ENCODE data around the gene CYP2B6. TPM values are rescaled to one million over a fixed set of nuclear protein-coding genes. Genes with fewer than 3 reads are reported as not detected.
"Not testable (repeated sequence)": the region's sequence is repeated elsewhere in the genome, so short reads cannot be mapped to it uniquely, and the experiment has no call there.

The CYP2B6 gene
- total RNA-seq, 1 experiment from 2014 or later, result not detected

DNA sequence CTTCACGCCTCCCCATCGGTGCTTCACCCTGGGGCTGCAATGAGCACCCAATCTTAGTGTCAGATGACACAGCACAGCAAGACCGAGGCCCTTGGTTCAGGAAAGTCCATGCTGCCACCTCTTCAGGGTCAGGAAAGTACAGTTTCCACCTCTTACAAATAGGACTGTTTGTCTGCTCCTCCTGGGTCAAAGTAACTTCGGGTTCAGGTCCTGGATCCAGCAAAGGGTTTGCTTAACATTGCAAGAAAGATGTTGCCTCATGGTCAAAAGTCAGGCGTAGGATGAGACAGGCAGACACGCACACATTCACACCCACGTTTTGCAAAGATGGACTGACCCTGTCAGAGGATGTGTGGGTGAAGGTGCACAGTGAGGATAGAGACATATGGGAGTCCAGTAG is 1.6 kb upstream of the CYP2B6 start:
- Histone ChIP-seq H4K20me1 (ENCODE audit: insufficient read depth, low read depth, low read length) (no peaks in the 10 kb centered on the region), H3K79me2 (ENCODE audit: low read length) (no peaks in the 10 kb centered on the region), H2AFZ (ENCODE audit: low read length) (no peak overlapping the region), H3K4me2 (ENCODE audit: low read depth, low read length, poor library complexity, severe bottlenecking) (no peak overlapping the region), H3K9me3 (ENCODE audit: low read length) (no peaks in the 10 kb centered on the region), H3K9me2 (replicated peaks; ENCODE audit: insufficient read depth, low read length) (no peaks in the 10 kb centered on the region), H3K27ac (ENCODE audit: low read length) (no peak overlapping the region), H3K27me3 (ENCODE audit: low read length) (no peaks in the 10 kb centered on the region), H3K4me3 (ENCODE audit: low read length) (no peak overlapping the region), H3K9ac (ENCODE audit: low read length) (no peak overlapping the region), H3K4me1 (ENCODE audit: low read length) (no peaks in the 10 kb centered on the region), H3K36me3 (ENCODE audit: insufficient read depth, low read length) (no peaks in the 10 kb centered on the region)
- no peak for DNase-seq

DNA sequence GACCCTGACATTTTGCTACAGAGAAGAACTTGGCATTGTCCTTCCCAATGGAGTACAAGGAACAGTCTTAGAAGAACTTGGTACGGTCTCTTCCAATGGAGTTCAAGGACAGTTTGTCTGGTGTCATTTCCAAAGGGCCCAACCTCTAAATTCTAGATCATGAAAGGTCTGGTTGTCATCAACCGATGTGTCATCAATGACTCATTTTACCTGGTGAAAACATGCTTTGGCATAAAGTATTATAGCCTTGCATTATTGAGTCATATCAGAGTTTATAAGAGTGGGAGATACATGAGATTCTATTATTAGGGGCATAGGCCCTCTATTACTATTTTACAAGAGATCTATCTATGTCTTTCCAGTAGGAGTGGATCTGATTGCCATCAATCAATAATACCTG is 4.3 kb downstream of the CYP2B6 start:
- DNase-seq, result no peak
- Histone ChIP-seq H2AFZ (ENCODE audit: low read length) (no peak overlapping the region), H3K4me3 (ENCODE audit: low read length) (no peak overlapping the region), H3K9me3 (ENCODE audit: low read length) (no peaks in the 10 kb centered on the region), H3K27me3 (ENCODE audit: low read length) (no peaks in the 10 kb centered on the region), H3K27ac (ENCODE audit: low read length) (no peak overlapping the region), H3K9me2 (replicated peaks; ENCODE audit: insufficient read depth, low read length) (no peaks in the 10 kb centered on the region), H3K9ac (ENCODE audit: low read length) (no peak overlapping the region), H3K36me3 (ENCODE audit: insufficient read depth, low read length) (no peaks in the 10 kb centered on the region), H3K4me1 (ENCODE audit: low read length) (no peaks in the 10 kb centered on the region), H3K4me2 (ENCODE audit: low read depth, low read length, poor library complexity, severe bottlenecking) (no peak overlapping the region), H3K79me2 (ENCODE audit: low read length) (no peaks in the 10 kb centered on the region), H4K20me1 (ENCODE audit: insufficient read depth, low read depth, low read length) (no peaks in the 10 kb centered on the region)

DNA sequence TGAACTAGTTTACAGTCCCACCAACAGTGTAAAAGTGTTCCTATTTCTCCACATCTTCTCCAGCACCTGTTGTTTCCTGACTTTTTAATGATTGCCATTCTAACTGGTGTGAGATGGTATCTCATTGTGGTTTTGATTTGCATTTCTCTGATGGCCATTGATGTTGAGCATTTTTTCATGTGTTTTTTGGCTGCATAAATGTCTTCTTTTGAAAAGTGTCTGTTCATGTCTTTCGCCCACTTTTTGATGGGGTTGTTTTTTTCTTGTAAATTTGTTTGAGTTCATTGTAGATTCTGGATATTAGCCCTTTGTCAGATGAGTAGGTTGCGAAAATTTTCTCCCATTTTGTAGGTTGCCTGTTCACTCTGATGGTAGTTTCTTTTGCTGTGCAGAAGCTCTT is 7.9 kb downstream of the CYP2B6 start:
- not testable (repeated sequence) for H3K4me1 ChIP-seq (ENCODE audit: low read length); H3K9me3 ChIP-seq (ENCODE audit: low read length); H4K20me1 ChIP-seq (ENCODE audit: insufficient read depth, low read depth, low read length); H2AFZ ChIP-seq (ENCODE audit: low read length); DNase-seq; H3K9ac ChIP-seq (ENCODE audit: low read length); H3K79me2 ChIP-seq (ENCODE audit: low read length); H3K4me2 ChIP-seq (ENCODE audit: low read depth, low read length, poor library complexity, severe bottlenecking); H3K27me3 ChIP-seq (ENCODE audit: low read length); H3K9me2 ChIP-seq (replicated peaks; ENCODE audit: insufficient read depth, low read length); H3K27ac ChIP-seq (ENCODE audit: low read length); H3K4me3 ChIP-seq (ENCODE audit: low read length); H3K36me3 ChIP-seq (ENCODE audit: insufficient read depth, low read length)

DNA sequence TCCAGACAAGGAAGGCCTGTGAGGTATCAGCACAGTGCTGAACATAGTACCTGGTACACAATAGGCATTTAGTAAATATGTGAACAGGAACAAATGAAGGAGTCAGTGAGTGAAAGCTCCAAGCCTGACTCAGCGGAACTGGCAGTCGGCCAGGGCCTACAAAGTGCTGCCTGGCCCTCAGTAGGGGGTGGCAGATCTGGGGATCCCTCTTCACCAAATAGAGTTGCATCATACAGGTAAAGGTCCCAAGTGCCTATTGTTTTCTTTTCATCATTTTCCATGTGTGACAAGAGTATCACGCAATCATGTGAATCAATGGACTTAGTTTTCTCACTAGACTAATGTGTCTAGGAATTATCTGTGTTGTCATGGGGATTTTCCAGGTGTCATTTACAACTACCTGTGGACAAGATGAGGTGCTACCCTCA is 9.2 kb downstream of the CYP2B6 start:
- no peak for DNase-seq
- Histone ChIP-seq H3K79me2 (ENCODE audit: low read length) (no peaks in the 10 kb centered on the region), H3K9me3 (ENCODE audit: low read length) (no peaks in the 10 kb centered on the region), H4K20me1 (ENCODE audit: insufficient read depth, low read depth, low read length) (no peaks in the 10 kb centered on the region), H3K4me3 (ENCODE audit: low read length) (no peak overlapping the region), H3K4me1 (ENCODE audit: low read length) (no peaks in the 10 kb centered on the region), H3K4me2 (ENCODE audit: low read depth, low read length, poor library complexity, severe bottlenecking) (no peak overlapping the region), H3K9ac (ENCODE audit: low read length) (no peak overlapping the region), H2AFZ (ENCODE audit: low read length) (no peak overlapping the region), H3K36me3 (ENCODE audit: insufficient read depth, low read length) (no peaks in the 10 kb centered on the region), H3K27me3 (ENCODE audit: low read length) (no peaks in the 10 kb centered on the region), H3K9me2 (replicated peaks; ENCODE audit: insufficient read depth, low read length) (no peaks in the 10 kb centered on the region), H3K27ac (ENCODE audit: low read length) (no peak overlapping the region)

DNA sequence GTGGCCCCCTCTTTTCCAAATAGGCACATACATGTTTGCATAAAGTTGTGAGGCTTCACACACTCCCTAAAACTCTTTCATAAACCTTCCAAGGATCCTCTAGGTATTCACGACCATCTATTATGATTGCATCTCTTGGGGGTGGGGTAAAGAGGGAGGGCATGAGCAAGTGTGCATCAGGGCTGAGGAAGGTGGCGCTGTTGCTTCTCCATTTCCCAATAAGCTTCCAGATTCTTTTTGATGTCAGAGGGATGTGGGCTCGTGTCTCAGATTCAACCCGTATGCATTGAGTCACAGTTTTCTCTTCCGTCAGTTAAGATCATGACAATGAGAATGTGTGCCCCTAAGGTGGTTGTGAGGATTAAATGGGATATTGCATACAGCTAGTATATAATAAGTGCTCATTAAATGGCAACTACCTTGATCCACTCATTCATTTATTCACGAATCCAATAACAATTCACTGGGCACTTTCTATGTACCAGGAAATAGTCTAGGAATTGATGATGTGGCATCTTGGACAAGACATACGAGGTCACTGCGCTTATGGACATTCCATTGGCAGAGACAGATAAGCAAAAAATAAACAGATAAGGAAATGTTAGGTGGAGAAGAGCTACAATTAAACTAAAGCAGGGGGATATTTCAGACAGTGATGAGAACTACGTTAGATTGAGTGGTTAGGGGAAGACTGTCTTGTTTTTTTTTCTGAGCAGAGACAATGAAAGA is 10.3 kb downstream of the CYP2B6 start:
- no peak overlapping the region for H3K4me3 ChIP-seq (ENCODE audit: low read length)
- no peak overlapping the region for H3K9ac ChIP-seq (ENCODE audit: low read length)
- no peaks in the 10 kb centered on the region for H4K20me1 ChIP-seq (ENCODE audit: insufficient read depth, low read depth, low read length)
- peak; percentile 51 for DNase-seq
- H3K4me2 ChIP-seq (ENCODE audit: low read depth, low read length, poor library complexity, severe bottlenecking), result no peak overlapping the region
- H3K9me2 ChIP-seq (replicated peaks; ENCODE audit: insufficient read depth, low read length), result no peaks in the 10 kb centered on the region
- no peaks in the 10 kb centered on the region for H3K4me1 ChIP-seq (ENCODE audit: low read length)
- no peak overlapping the region for H2AFZ ChIP-seq (ENCODE audit: low read length)
- no peak overlapping the region for H3K27ac ChIP-seq (ENCODE audit: low read length)
- H3K79me2 ChIP-seq (ENCODE audit: low read length), result no peaks in the 10 kb centered on the region
- no peaks in the 10 kb centered on the region for H3K27me3 ChIP-seq (ENCODE audit: low read length)
- H3K9me3 ChIP-seq (ENCODE audit: low read length), result no peaks in the 10 kb centered on the region
- no peaks in the 10 kb centered on the region for H3K36me3 ChIP-seq (ENCODE audit: insufficient read depth, low read length)

DNA sequence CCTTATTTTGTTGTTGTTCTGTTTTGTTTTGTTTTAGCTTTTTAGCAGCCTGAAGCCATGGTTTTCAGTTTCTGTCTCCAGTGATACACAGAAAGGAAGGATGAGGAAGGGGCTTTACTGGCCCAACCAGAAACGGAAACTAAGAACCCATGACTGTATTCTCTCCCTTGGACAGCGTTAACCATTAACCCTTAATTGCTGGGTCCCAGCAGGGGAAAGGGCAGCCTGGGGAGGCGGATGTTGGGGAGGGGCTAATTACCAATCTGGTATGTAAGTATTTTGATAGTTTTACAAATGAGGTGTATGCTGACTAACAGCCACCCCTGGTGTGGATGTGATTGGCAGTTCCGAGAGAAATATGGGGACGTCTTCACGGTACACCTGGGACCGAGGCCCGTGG is 12.6 kb downstream of the CYP2B6 start:
- H4K20me1 ChIP-seq (ENCODE audit: insufficient read depth, low read depth, low read length); H3K79me2 ChIP-seq (ENCODE audit: low read length); H3K4me1 ChIP-seq (ENCODE audit: low read length); H3K9ac ChIP-seq (ENCODE audit: low read length); H3K27ac ChIP-seq (ENCODE audit: low read length); H3K27me3 ChIP-seq (ENCODE audit: low read length); H3K4me2 ChIP-seq (ENCODE audit: low read depth, low read length, poor library complexity, severe bottlenecking); H3K36me3 ChIP-seq (ENCODE audit: insufficient read depth, low read length); DNase-seq; H3K9me2 ChIP-seq (replicated peaks; ENCODE audit: insufficient read depth, low read length); H3K4me3 ChIP-seq (ENCODE audit: low read length); H2AFZ ChIP-seq (ENCODE audit: low read length); H3K9me3 ChIP-seq (ENCODE audit: low read length): not testable (repeated sequence)

DNA sequence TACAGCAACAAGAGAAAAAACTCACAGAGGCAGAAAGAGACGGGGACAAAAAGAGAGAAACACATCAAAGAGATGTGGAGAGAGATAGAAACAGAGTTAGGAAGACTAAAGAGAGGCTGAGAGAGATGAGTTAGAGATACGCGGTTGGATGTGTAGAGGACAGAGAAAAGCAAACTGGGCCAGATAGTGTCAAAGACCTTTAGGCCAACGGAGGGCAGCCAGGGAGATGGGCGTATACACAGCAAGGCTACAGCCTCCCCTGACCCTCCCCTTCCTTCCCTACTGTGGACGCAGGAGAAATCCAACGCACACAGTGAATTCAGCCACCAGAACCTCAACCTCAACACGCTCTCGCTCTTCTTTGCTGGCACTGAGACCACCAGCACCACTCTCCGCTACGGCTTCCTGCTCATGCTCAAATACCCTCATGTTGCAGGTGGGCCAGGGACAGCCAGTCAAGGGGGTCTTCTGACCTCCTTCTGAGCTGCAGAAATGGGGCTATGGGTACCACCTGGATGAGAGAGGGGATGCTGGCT is 18.7 kb downstream of the CYP2B6 start:
- no peaks in the 10 kb centered on the region for H3K9me2 ChIP-seq (replicated peaks; ENCODE audit: insufficient read depth, low read length)
- no peaks in the 10 kb centered on the region for H3K4me1 ChIP-seq (ENCODE audit: low read length)
- no peaks in the 10 kb centered on the region for H4K20me1 ChIP-seq (ENCODE audit: insufficient read depth, low read depth, low read length)
- no peaks in the 10 kb centered on the region for H3K79me2 ChIP-seq (ENCODE audit: low read length)
- no peak overlapping the region for H2AFZ ChIP-seq (ENCODE audit: low read length)
- H3K27me3 ChIP-seq (ENCODE audit: low read length), result no peaks in the 10 kb centered on the region
- no peak overlapping the region for H3K27ac ChIP-seq (ENCODE audit: low read length)
- H3K4me3 ChIP-seq (ENCODE audit: low read length), result no peak overlapping the region
- H3K36me3 ChIP-seq (ENCODE audit: insufficient read depth, low read length), result no peaks in the 10 kb centered on the region
- DNase-seq, result peak; percentile 36
- H3K9me3 ChIP-seq (ENCODE audit: low read length), result no peaks in the 10 kb centered on the region
- no peak overlapping the region for H3K9ac ChIP-seq (ENCODE audit: low read length)
- no peak overlapping the region for H3K4me2 ChIP-seq (ENCODE audit: low read depth, low read length, poor library complexity, severe bottlenecking)

DNA sequence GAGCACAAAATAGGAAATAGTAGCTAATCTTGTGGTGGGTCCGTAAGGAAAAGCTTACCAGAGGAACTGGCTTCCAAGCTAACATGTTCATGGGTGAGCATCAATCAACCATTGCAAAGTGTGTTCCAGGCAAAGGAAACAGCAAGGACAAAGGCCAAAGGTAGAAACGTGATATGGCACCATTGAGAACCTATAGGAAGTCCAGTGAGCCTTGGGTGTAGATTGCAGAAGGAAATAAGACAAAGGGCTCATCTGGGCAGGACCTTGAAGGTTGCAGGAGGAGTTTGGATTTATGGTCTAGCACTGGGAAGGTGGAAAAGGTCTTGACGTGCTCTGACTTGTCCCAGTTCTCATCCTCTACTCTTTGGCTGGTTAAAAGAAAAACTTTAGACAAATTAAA is 22.3 kb downstream of the CYP2B6 start:
- H4K20me1 ChIP-seq (ENCODE audit: insufficient read depth, low read depth, low read length), result no peaks in the 10 kb centered on the region
- H2AFZ ChIP-seq (ENCODE audit: low read length), result no peak overlapping the region
- H3K4me3 ChIP-seq (ENCODE audit: low read length), result no peak overlapping the region
- no peak overlapping the region for H3K4me2 ChIP-seq (ENCODE audit: low read depth, low read length, poor library complexity, severe bottlenecking)
- no peaks in the 10 kb centered on the region for H3K79me2 ChIP-seq (ENCODE audit: low read length)
- H3K9me3 ChIP-seq (ENCODE audit: low read length), result no peaks in the 10 kb centered on the region
- H3K4me1 ChIP-seq (ENCODE audit: low read length), result no peaks in the 10 kb centered on the region
- no peak overlapping the region for H3K9ac ChIP-seq (ENCODE audit: low read length)
- no peaks in the 10 kb centered on the region for H3K9me2 ChIP-seq (replicated peaks; ENCODE audit: insufficient read depth, low read length)
- H3K27ac ChIP-seq (ENCODE audit: low read length), result no peak overlapping the region
- no peak for DNase-seq
- no peaks in the 10 kb centered on the region for H3K36me3 ChIP-seq (ENCODE audit: insufficient read depth, low read length)
- no peaks in the 10 kb centered on the region for H3K27me3 ChIP-seq (ENCODE audit: low read length)

All from Karpas-422 (cell line).